Measurements from ENCODE around the gene PARP11. TPM values are rescaled to one million over a fixed set of nuclear protein-coding genes. Genes with fewer than 3 reads are reported as not detected.

Gene PARP11
- total and polyA plus RNA-seq, 2 donors (not counting 3 experiments of a cell fraction or from before 2014, with no cell fraction given), result 3.0 to 4.9 TPM

- H2AFZ ChIP-seq (ENCODE audit: low read depth, low read length), result no peak overlapping the region
- H3K27me3 ChIP-seq (ENCODE audit: control insufficient read depth in 2 of 2, insufficient read depth in 2 of 2, low read length in 2 of 2), result peaks cover 0 to 2% of the 10 kb centered on the region in 2 experiments
- H3K36me3 ChIP-seq (ENCODE audit: control insufficient read depth in 2 of 2, extremely low read depth in 1 of 2, insufficient read depth in 2 of 2, low read length in 2 of 2), result no peaks in the 10 kb centered on the region
- FAIRE-seq (no peak), DNase-seq (ENCODE audit: low read depth, low spot score) (no peak)
- no peak overlapping the region for H3K9ac ChIP-seq (replicated peaks; ENCODE audit: extremely low read depth, insufficient read depth, low read length)
- no peak overlapping the region for H3K4me2 ChIP-seq (ENCODE audit: insufficient read depth, low read length)
- no peaks in the 10 kb centered on the region for H3K9me1 ChIP-seq (replicated peaks; ENCODE audit: control insufficient read depth, extremely low read depth, insufficient read depth, low read length)
- POLR2A ChIA-PET, result no interaction called here
- no peak for TF ChIP-seq FOS (IDR thresholded peaks at IDR 0.05; ENCODE audit: borderline replicate concordance, insufficient read depth, low read length)
- TF ChIP-seq MAX (IDR thresholded peaks at IDR 0.05; ENCODE audit: insufficient read depth, insufficient read length), result no peak
- no peak for TF ChIP-seq GATA2 (IDR thresholded peaks at IDR 0.05; ENCODE audit: insufficient read depth, insufficient read length, low read depth, low read length)
- no peaks in the 10 kb centered on the region for H3K4me1 ChIP-seq (ENCODE audit: control insufficient read depth, extremely low read depth, insufficient read depth, low read length)
- no peaks in the 10 kb centered on the region for H4K20me1 ChIP-seq (replicated peaks; ENCODE audit: control insufficient read depth, extremely low read depth, insufficient read depth, low read length)
- dilution Hi-C loops (cut with MboI; ENCODE audit: extremely low pct_ligation_motif_present, low sequenced_read_pairs), result no loop called here
- H3K27ac ChIP-seq (ENCODE audit: insufficient read depth, low read depth, low read length), result no peak overlapping the region
- H3K9me3 ChIP-seq (replicated peaks; ENCODE audit: control insufficient read depth, insufficient read depth, low read length), result no peaks in the 10 kb centered on the region
- no peak overlapping the region for H3K4me3 ChIP-seq (replicated peaks in 1 of 3; ENCODE audit: insufficient read depth in 1 of 3, low read depth in 1 of 3, low read length in 3 of 3)
- no TSS peak for BruUV-seq (replicated peaks)
- no peaks in the 10 kb centered on the region for H3K79me2 ChIP-seq (ENCODE audit: control insufficient read depth, insufficient read depth, low read length)
- CTCF ChIA-PET, result interaction anchor here (1.6 to 2.2 kb wide), 2 partner anchors 11 to 381 kb away, joined by 6 to 8 read pairs; no protein-coding TSS in a partner anchor
- intact Hi-C loops (cut with micrococcal nuclease), result loop anchor here (10.0 kb wide), 1 partner anchor 268 kb away; no protein-coding TSS in a partner anchor
Measured at GRCh38 chr12:3896356-3896755, 23.2 kb upstream of the PARP11 start.

- no peak overlapping the region for H3K9ac ChIP-seq (replicated peaks; ENCODE audit: extremely low read depth, insufficient read depth, low read length)
- no peak for FAIRE-seq
- no peaks in the 10 kb centered on the region for H3K4me1 ChIP-seq (ENCODE audit: control insufficient read depth, extremely low read depth, insufficient read depth, low read length)
- no peak for DNase-seq (ENCODE audit: low read depth, low spot score)
- no peak overlapping the region for H3K27ac ChIP-seq (ENCODE audit: insufficient read depth, low read depth, low read length)
- ChIA-PET CTCF (interaction anchor here (1.9 kb wide), 1 partner anchor 384 kb away, joined by 8 read pairs; no protein-coding TSS in a partner anchor), POLR2A (no interaction called here)
- TF ChIP-seq FOS (IDR thresholded peaks at IDR 0.05; ENCODE audit: borderline replicate concordance, insufficient read depth, low read length) (no peak), JUN (IDR thresholded peaks at IDR 0.05; ENCODE audit: borderline replicate concordance, insufficient read depth, insufficient read length, low read depth) (no peak), CTCF (IDR thresholded peaks at IDR 0.05; ENCODE audit: extremely low read depth in 1 of 2, insufficient read depth in 1 of 2, low read depth in 1 of 2, low read length in 2 of 2) (no peak)
- H3K9me1 ChIP-seq (replicated peaks; ENCODE audit: control insufficient read depth, extremely low read depth, insufficient read depth, low read length), result no peaks in the 10 kb centered on the region
- no peaks in the 10 kb centered on the region for H3K36me3 ChIP-seq (ENCODE audit: control insufficient read depth in 2 of 2, extremely low read depth in 1 of 2, insufficient read depth in 2 of 2, low read length in 2 of 2)
- no peaks in the 10 kb centered on the region for H4K20me1 ChIP-seq (replicated peaks; ENCODE audit: control insufficient read depth, extremely low read depth, insufficient read depth, low read length)
- no TSS peak for BruUV-seq (replicated peaks)
- dilution Hi-C loops (cut with MboI; ENCODE audit: extremely low pct_ligation_motif_present, low sequenced_read_pairs) (no loop called here), intact Hi-C loops (cut with micrococcal nuclease) (loop anchor here (10.0 kb wide), 1 partner anchor 272 kb away; no protein-coding TSS in a partner anchor)
- no peak overlapping the region for H3K4me2 ChIP-seq (ENCODE audit: insufficient read depth, low read length)
- no peak overlapping the region for H2AFZ ChIP-seq (ENCODE audit: low read depth, low read length)
- no peaks in the 10 kb centered on the region for H3K9me3 ChIP-seq (replicated peaks; ENCODE audit: control insufficient read depth, insufficient read depth, low read length)
- peaks cover 0 to 1% of the 10 kb centered on the region in 2 experiments for H3K27me3 ChIP-seq (ENCODE audit: control insufficient read depth in 2 of 2, insufficient read depth in 2 of 2, low read length in 2 of 2)
- no peak overlapping the region for H3K4me3 ChIP-seq (replicated peaks in 1 of 3; ENCODE audit: insufficient read depth in 1 of 3, low read depth in 1 of 3, low read length in 3 of 3)
- H3K79me2 ChIP-seq (ENCODE audit: control insufficient read depth, insufficient read depth, low read length), result no peaks in the 10 kb centered on the region
Measured at GRCh38 chr12:3892631-3893030, 19.4 kb upstream of the PARP11 start.

Measured in endothelial cell of umbilical vein (primary cell).